ENCODE measurements around the gene EFHC2. TPM values are rescaled to one million over a fixed set of nuclear protein-coding genes. Genes with fewer than 3 reads are reported as not detected.
"Not testable (repeated sequence)": the region's sequence is repeated elsewhere in the genome, so short reads cannot be mapped to it uniquely, and the experiment has no call there.

The EFHC2 gene
- total RNA-seq, 1 donor from 2014 or later, result 0.17 TPM

DNA sequence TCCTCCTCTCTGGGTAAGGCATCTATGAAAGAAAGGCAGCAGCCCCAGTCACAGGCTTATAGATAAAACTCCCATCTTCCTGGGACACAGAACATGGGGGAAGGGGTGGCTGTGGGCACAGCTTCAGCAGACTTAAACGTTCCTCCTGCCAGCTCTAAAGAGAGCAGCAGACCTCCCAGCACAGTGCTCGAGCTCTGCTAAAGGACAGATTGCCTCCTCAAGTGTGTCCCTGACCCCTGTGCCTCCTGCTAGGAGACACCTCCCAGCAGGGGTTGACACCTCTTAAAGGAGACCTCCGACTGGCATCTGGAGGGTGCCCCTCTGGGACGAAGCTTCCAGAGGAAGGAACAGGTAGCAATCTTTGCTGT is 89.9 kb downstream of the EFHC2 start:
- no peak overlapping the region for H3K27ac ChIP-seq
- ATAC-seq, result no peak

DNA sequence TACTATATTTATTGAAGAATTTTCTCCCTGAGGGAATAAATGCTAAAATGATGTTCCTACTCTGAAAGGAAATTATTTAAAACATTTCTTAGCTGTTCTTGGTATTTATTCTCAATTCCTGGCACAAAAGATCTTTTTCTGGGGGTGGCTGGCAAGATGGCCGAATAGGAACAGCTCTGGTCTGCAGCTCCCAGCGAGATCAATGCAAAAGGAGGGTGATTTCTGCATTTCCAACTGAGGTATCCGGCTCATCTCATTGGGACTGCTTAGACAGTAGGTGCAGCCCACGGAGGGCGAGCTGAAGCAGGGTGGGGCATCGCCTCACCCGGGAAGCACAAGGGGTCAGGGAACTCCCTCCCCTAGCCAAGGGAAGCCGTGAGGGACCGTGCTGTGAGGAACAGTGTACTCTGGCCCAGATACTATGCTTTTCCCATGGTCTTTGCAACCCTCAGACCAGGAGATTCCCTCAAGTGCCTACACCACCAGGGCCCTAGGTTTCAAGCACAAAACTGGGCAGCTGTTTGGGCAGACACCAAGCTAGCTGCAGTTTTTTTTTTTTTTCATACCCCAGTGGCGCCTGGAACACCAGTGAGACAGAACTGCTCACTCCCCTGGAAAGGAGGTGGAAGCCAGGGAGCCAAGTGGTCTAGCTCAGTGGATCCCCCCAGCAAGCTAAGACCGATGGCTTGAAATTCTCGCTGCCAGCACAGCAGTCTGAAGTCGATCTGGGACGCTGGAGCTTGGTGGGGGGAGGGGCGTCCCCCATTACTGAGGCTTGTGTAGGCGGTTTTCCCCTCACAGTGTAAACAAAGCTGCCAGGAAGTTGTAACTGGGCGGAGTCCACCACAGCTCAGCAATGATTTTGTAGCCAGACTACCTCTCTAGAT is 90.5 kb downstream of the EFHC2 start:
- H3K27ac ChIP-seq; H3K36me3 ChIP-seq; H3K9me3 ChIP-seq; intact Hi-C loops (cut with DNase I); H3K27me3 ChIP-seq; H3K4me3 ChIP-seq; H3K4me1 ChIP-seq: not testable (repeated sequence)
- ATAC-seq (peak; percentile 37), DNase-seq (peak; percentile 63)

More for the DNA sequence above, 89.9 kb downstream of the EFHC2 start:
- intact Hi-C loops (cut with DNase I), result no loop called here
- H3K36me3 ChIP-seq, result no peaks in the 10 kb centered on the region
- TF ChIP-seq, protein P1, sequence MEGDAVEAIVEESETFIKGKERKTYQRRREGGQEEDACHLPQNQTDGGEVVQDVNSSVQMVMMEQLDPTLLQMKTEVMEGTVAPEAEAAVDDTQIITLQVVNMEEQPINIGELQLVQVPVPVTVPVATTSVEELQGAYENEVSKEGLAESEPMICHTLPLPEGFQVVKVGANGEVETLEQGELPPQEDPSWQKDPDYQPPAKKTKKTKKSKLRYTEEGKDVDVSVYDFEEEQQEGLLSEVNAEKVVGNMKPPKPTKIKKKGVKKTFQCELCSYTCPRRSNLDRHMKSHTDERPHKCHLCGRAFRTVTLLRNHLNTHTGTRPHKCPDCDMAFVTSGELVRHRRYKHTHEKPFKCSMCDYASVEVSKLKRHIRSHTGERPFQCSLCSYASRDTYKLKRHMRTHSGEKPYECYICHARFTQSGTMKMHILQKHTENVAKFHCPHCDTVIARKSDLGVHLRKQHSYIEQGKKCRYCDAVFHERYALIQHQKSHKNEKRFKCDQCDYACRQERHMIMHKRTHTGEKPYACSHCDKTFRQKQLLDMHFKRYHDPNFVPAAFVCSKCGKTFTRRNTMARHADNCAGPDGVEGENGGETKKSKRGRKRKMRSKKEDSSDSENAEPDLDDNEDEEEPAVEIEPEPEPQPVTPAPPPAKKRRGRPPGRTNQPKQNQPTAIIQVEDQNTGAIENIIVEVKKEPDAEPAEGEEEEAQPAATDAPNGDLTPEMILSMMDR (IDR thresholded peaks at IDR 0.05), result no peak
- no peak overlapping the region for H3K4me3 ChIP-seq
- H3K4me1 ChIP-seq, result peaks cover 4% of the 10 kb centered on the region
- H3K9me3 ChIP-seq, result no peaks in the 10 kb centered on the region
- no peaks in the 10 kb centered on the region for H3K27me3 ChIP-seq
- no peak for DNase-seq

DNA sequence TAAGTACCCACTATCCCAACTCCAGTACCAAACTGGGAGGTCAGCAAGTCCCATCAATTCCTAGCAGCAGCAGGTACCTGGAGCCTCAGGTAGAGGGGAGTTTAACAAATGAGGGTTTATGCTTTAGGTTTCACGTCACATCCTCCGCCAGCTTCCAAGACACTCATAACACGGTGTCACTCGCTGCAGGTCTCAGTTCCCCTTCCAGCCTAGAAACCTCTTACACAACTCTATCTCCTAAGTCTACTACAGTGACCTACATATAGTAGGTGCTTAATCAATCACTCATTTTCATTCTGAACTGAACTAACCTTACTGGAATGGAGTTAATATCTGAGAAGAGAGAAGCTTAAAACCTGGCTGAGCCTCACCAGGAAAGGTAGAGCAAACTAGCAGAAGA is 96.0 kb downstream of the EFHC2 start:
- DNase-seq (no peak), ATAC-seq (no peak)
- no peaks in the 10 kb centered on the region for H3K4me1 ChIP-seq
- H3K4me3 ChIP-seq, result no peak overlapping the region
- no peaks in the 10 kb centered on the region for H3K27me3 ChIP-seq
- H3K9me3 ChIP-seq, result no peaks in the 10 kb centered on the region
- H3K36me3 ChIP-seq, result no peaks in the 10 kb centered on the region
- intact Hi-C loops (cut with DNase I), result no loop called here
- TF ChIP-seq, protein P1 (IDR thresholded peaks at IDR 0.05), result no peak
- no peak overlapping the region for H3K27ac ChIP-seq

DNA sequence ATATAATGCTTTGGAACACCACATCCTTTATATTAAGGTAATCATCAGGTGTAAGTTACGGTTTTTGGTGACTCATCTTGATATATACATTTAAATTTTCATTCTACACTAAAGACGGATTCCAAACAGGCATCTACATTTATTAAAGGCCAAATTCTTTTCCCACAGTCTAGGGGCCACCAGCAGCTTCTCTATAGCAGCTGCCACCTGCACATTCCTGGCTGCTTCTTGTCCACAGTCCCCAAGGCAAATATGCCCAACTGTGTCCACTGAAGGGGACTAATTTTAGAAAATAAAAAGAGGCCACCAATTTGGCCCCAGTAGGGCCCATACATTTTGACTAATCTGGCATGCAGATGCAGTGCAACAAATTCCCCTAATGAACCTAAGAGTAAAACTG is 96.6 kb downstream of the EFHC2 start:
- H3K27ac ChIP-seq, result no peak overlapping the region
- intact Hi-C loops (cut with DNase I), result no loop called here
- H3K4me3 ChIP-seq, result no peak overlapping the region
- DNase-seq (no peak), ATAC-seq (no peak)
- no peaks in the 10 kb centered on the region for H3K4me1 ChIP-seq
- TF ChIP-seq, protein P1 (IDR thresholded peaks at IDR 0.05), result no peak
- H3K9me3 ChIP-seq, result no peaks in the 10 kb centered on the region
- no peaks in the 10 kb centered on the region for H3K36me3 ChIP-seq
- no peaks in the 10 kb centered on the region for H3K27me3 ChIP-seq

DNA sequence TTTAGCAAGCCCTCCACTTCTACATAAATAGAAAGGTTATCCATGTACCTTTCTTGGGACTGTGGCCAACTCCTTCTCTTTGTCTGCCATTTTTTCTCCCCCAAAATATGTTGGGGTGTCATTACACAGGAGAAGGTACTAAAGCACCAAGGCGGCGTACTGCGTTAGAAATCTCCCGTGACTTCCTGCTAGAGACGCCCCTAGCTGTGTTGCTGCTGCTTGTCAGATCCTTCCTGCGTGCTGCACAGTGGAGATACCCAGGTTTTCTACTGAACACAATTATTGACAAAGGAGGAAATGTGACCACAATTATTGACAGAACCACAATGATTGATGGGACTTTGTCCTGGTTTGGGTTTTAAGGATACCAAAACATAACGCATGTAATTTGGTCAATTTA is 97.7 kb downstream of the EFHC2 start:
- H3K4me1 ChIP-seq, result no peaks in the 10 kb centered on the region
- no peak for DNase-seq
- intact Hi-C loops (cut with DNase I), result no loop called here
- no peaks in the 10 kb centered on the region for H3K36me3 ChIP-seq
- no peaks in the 10 kb centered on the region for H3K27me3 ChIP-seq
- H3K9me3 ChIP-seq, result no peaks in the 10 kb centered on the region
- ATAC-seq, result no peak
- H3K27ac ChIP-seq, result no peak overlapping the region
- TF ChIP-seq, protein P1 (IDR thresholded peaks at IDR 0.05), result no peak
- no peak overlapping the region for H3K4me3 ChIP-seq

DNA sequence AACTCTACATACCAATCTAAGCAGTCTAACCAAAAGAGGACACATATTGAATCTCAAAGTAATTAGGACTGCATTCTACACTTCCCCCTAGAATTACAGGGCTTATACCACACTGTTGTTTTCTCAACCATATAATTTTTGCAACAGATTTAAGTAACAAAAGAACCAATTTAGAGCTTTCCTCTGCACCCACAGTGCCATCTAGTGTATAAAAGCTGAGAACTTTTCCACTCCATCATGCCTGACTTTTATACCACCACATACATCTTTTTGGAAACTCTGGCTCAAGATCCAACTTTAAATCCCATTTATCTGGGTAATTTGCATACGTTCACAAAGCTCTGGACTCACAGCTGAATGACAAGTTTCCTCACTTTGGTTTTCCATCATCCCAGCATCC is 99.5 kb downstream of the EFHC2 start:
- DNase-seq, result no peak
- intact Hi-C loops (cut with DNase I), result no loop called here
- peak; percentile 34 for ATAC-seq
- Histone ChIP-seq H3K36me3 (no peaks in the 10 kb centered on the region), H3K4me3 (no peak overlapping the region), H3K4me1 (no peaks in the 10 kb centered on the region), H3K27me3 (no peaks in the 10 kb centered on the region), H3K9me3 (no peaks in the 10 kb centered on the region), H3K27ac (no peak overlapping the region)
- TF ChIP-seq, protein P1 (IDR thresholded peaks at IDR 0.05), result peak; percentile 39

All from upper lobe of right lung (tissue), 1 donor.